HG03280 (cell line): ENCODE results near the gene PPP4R3C.
"Not testable (repeated sequence)": the region's sequence is repeated elsewhere in the genome, so short reads cannot be mapped to it uniquely, and the experiment has no call there.

ENCODE experiments used
- ATAC-seq: cut with Tn5 transposase; IDR thresholded peaks from one replicate; pipeline ENCODE4 v1.9.1; 2021; ENCODE audit warnings: mild to moderate bottlenecking, moderate library complexity; ENCODE audit not compliant: unreplicated experiment

The PPP4R3C gene

GRCh38 chrX:27463187-27463586 is at the start of gene PPP4R3C:
PPP4R3C (minus strand) TSS chrX:27463341; CDS start chrX:27463296, 45 bp downstream.
- no peak for ATAC-seq

- no peak for ATAC-seq
Measured at GRCh38 chrX:27491397-27491796, 28.3 kb upstream of the PPP4R3C start.

- ATAC-seq, result no peak
Measured at GRCh38 chrX:27466051-27466450, 2.9 kb upstream of the PPP4R3C start.

- ATAC-seq, result no peak
Measured at GRCh38 chrX:27465036-27465435, 1.9 kb upstream of the PPP4R3C start.

- ATAC-seq, result not testable (repeated sequence)
Measured at GRCh38 chrX:27459129-27459528, 4.0 kb downstream of the PPP4R3C start.

GRCh38 chrX:27458544-27458943 is 4.6 kb downstream of the PPP4R3C start:
- not testable (repeated sequence) for ATAC-seq

- no peak for ATAC-seq
Measured at GRCh38 chrX:27451324-27451723, 11.8 kb downstream of the PPP4R3C start.

- no peak for ATAC-seq
Measured at GRCh38 chrX:27446423-27446822, 16.7 kb downstream of the PPP4R3C start.

GRCh38 chrX:27445438-27445837 is 17.7 kb downstream of the PPP4R3C start:
- ATAC-seq, result no peak

GRCh38 chrX:27444093-27444908 is 18.8 kb downstream of the PPP4R3C start:
- no peak for ATAC-seq

GRCh38 chrX:27442392-27442791 is 20.7 kb downstream of the PPP4R3C start:
- ATAC-seq, result not testable (repeated sequence)

- ATAC-seq, result no peak
Measured at GRCh38 chrX:27439771-27440170, 23.4 kb downstream of the PPP4R3C start.

- no peak for ATAC-seq
Measured at GRCh38 chrX:27438937-27439336, 24.2 kb downstream of the PPP4R3C start.

- ATAC-seq, result no peak
Measured at GRCh38 chrX:27435031-27435430, 28.1 kb downstream of the PPP4R3C start.
